SK-N-MC (cell line): Measurements from ENCODE around the gene ZNF599.
A peak's percentile ranks its signal among the peaks of the same experiment; 100 is the strongest.

Experiments
- DNase-seq: peaks from one replicate; pipeline ENCODE4 v3.0.0-alpha.2; 2011; ENCODE audit warnings: low read depth, low spot score
- H3K27ac ChIP-seq: fragments of 200-600 bp; sonication (generic); 2 replicates; pipeline ENCODE4 v1.5.1; 2016; ENCODE audit warnings: mixed run types
- H3K36me3 ChIP-seq: fragments of 200-600 bp; sonication (generic); 2 replicates; pipeline ENCODE4 v1.6.1; 2017; ENCODE audit warnings: antibody characterized with exemption, low read length, mixed read lengths; ENCODE audit not compliant: insufficient read depth
- H3K4me3 ChIP-seq: fragments of 200-600 bp; sonication (generic); 2 replicates; pipeline ENCODE4 v1.5.1; 2016
- H3K9ac ChIP-seq: fragments of 200-600 bp; sonication (generic); 2 replicates; pipeline ENCODE4 v1.8.0; 2017; ENCODE audit warnings: mixed run types, mixed read lengths; ENCODE audit not compliant: insufficient read length
- H3K9me3 ChIP-seq: fragments of 200-600 bp; sonication (generic); 2 replicates; pipeline ENCODE4 v1.6.1; 2017; ENCODE audit warnings: low read depth, mild to moderate bottlenecking, antibody characterized with exemption, low read length, moderate library complexity, mixed read lengths
- EZH2 ChIP-seq: fragments of 200-600 bp; sonication (generic); IDR thresholded peaks from one replicate; pipeline ENCODE4 v1.6.1; 2017; ENCODE audit warnings: antibody characterized with exemption
- FOXP2 ChIP-seq: optimal IDR thresholded peaks from 2 replicates; pipeline ENCODE3; 2011; ENCODE audit warnings: mild to moderate bottlenecking, moderate library complexity; ENCODE audit not compliant: insufficient read depth; ENCODE audit errors: extremely low read length, control extremely low read depth
- POLR2AphosphoS5 ChIP-seq: IDR thresholded peaks from 2 replicates; pipeline ENCODE4 v1.6.1; 2012; ENCODE audit warnings: mild to moderate bottlenecking, low read depth, low read length, borderline replicate concordance

Gene ZNF599

GRCh38 chr19:34766386-34766785 lies 6.6 kb downstream of the ZNF599 start:
- no peak for DNase-seq
- peaks cover 33% of the 10 kb centered on the region for H3K36me3 ChIP-seq
- H3K9ac ChIP-seq = no peak overlapping the region
- 0 out of 2 replicates have a peak, but pooled peaks cover 3% of the 10 kb centered on the region for H3K9me3 ChIP-seq
- no peak overlapping the region for H3K27ac ChIP-seq
- H3K4me3 ChIP-seq = no peak overlapping the region
- TF ChIP-seq POLR2AphosphoS5 (no peak), EZH2 (no peak), FOXP2 (no peak)

GRCh38 chr19:34759218-34759917 lies 13.6 kb downstream of the ZNF599 start:
- H3K9me3 ChIP-seq = peaks cover 14% of the 10 kb centered on the region; the same call in 1 of the 2 replicates
- no peak for TF ChIP-seq POLR2AphosphoS5
- TF ChIP-seq FOXP2 = no peak
- TF ChIP-seq EZH2 = no peak

GRCh38 chr19:34757441-34757840 lies 15.6 kb downstream of the ZNF599 start:
- no peak for TF ChIP-seq FOXP2
- no peak for TF ChIP-seq POLR2AphosphoS5
- no peak for TF ChIP-seq EZH2
- Histone ChIP-seq H3K36me3 (no peaks in the 10 kb centered on the region), H3K4me3 (no peak overlapping the region), H3K9me3 (peaks cover 14% of the 10 kb centered on the region; the same call in 1 of the 2 replicates), H3K9ac (no peak overlapping the region), H3K27ac (no peak overlapping the region)
- DNase-seq = no peak

More at GRCh38 chr19:34759218-34759917, 13.6 kb downstream of the ZNF599 start:
- H3K36me3 ChIP-seq = peaks cover 4% of the 10 kb centered on the region; the same call in 1 of the 2 replicates
- no peak overlapping the region for H3K27ac ChIP-seq
- H3K4me3 ChIP-seq = no peak overlapping the region
- no peak for DNase-seq
- H3K9ac ChIP-seq = no peak overlapping the region

GRCh38 chr19:34744896-34745690 lies 27.9 kb downstream of the ZNF599 start:
- no peak for DNase-seq
- peaks cover 8% of the 10 kb centered on the region for H3K36me3 ChIP-seq
- no peak overlapping the region for H3K27ac ChIP-seq
- H3K9me3 ChIP-seq = peaks cover 3% of the 10 kb centered on the region; the same call in 1 of the 2 replicates
- H3K4me3 ChIP-seq = no peak overlapping the region
- TF ChIP-seq FOXP2 (no peak), EZH2 (no peak), POLR2AphosphoS5 (no peak)
- H3K9ac ChIP-seq = no peak overlapping the region

GRCh38 chr19:34734537-34735103 lies 38.4 kb downstream of the ZNF599 start:
- TF ChIP-seq EZH2 (no peak), FOXP2 (no peak), POLR2AphosphoS5 (no peak)
- peak overlapping the region; percentile 97 for H3K9ac ChIP-seq
- DNase-seq = no peak
- peaks cover 34% of the 10 kb centered on the region for H3K36me3 ChIP-seq
- H3K27ac ChIP-seq = peak overlapping the region; percentile 87
- H3K9me3 ChIP-seq = 0 out of 2 replicates have a peak, but pooled peaks cover 4% of the 10 kb centered on the region
- H3K4me3 ChIP-seq = peak overlapping the region; percentile 85

GRCh38 chr19:34733746-34734536 lies 39.1 kb downstream of the ZNF599 start, which contains the start of gene ZNF181:
Gene ZNF181 (plus strand): TSS chr19:34734243. CDS start chr19:34735038, 795 bp downstream.
- Histone ChIP-seq H3K4me3 (peak within 1 kb of the TSS; percentile 85), H3K9ac (peak within 1 kb of the TSS; percentile 97), H3K27ac (peak within 1 kb of the TSS; percentile 87), H3K9me3 (no peaks in the 10 kb centered on the region), H3K36me3 (peaks cover 27% of the 10 kb centered on the region)
- DNase-seq = peak; percentile 72
- TF ChIP-seq EZH2 (no peak), POLR2AphosphoS5 (peak; percentile 74)

GRCh38 chr19:34733266-34733745 lies 39.7 kb downstream of the ZNF599 start:
- Histone ChIP-seq H3K9ac (peak overlapping the region; percentile 97), H3K9me3 (no peaks in the 10 kb centered on the region), H3K4me3 (peak overlapping the region; percentile 85), H3K27ac (no peak overlapping the region), H3K36me3 (peaks cover 20% of the 10 kb centered on the region; the same call in 1 of the 2 replicates)
- no peak for DNase-seq
- no peak for TF ChIP-seq POLR2AphosphoS5
- TF ChIP-seq FOXP2 = no peak
- no peak for TF ChIP-seq EZH2
